K562 (cell line): ENCODE data around the gene B3GNT4. TPM values are rescaled to one million over a fixed set of nuclear protein-coding genes. Genes with fewer than 3 reads are reported as not detected.

ENCODE experiments used
- ATAC-seq: fragments of 200-7000 bp; cut with Tn5 transposase; 3 replicates; pipeline ENCODE4 v1.9.1; 2020; ENCODE audit warnings: moderate library complexity
- BruUV-seq: library from RNA; stranded (reverse); fragments of 400-500 nt; replicated peaks from 2 replicates; lab custom pipeline; 2021; lab: Mats Ljungman, UMichigan
- CTCF ChIA-PET: fragments of 300-600 bp; formaldehyde crosslinking; extraction: SDS; loops from one replicate; lab custom pipeline; 2021; ENCODE audit warnings: low intra/inter-chr PET ratio; lab: Yijun Ruan, JAX
- POLR2A ChIA-PET: fragments of 300-600, 350-650 bp; sonication (Branson Sonifier 250); formaldehyde crosslinking; extraction: SDS; loops from one replicate; lab custom pipeline; 2021; ENCODE audit warnings: antibody characterized with exemption, inconsistent platforms; lab: Yijun Ruan, JAX
- DNase-seq, 4 experiments: peaks; one replicate each; pipeline versions ENCODE4 v3.0.0 to v3.0.0-alpha.2; 2011 to 2018; ENCODE audit warnings: low spot score in 3 of 4, mixed read lengths in 3 of 4; ENCODE audit errors: extremely low read depth in 1 of 4
- FAIRE-seq: peaks from 2 replicates; lab custom pipeline; 2011; peaks lifted over from hg19 to GRCh38; lab: Jason Lieb, UNC
- H2AFZ ChIP-seq: 2 replicates; pipeline ENCODE4 v1.6.0; 2011; ENCODE audit warnings: low read depth, low read length, control low read depth, inconsistent platforms
- H3K27ac ChIP-seq: fragments of 200-600 bp; 3 replicates; pipeline ENCODE4 v1.8.0; 2011; ENCODE audit warnings: low read depth, mild to moderate bottlenecking, control low read depth, inconsistent platforms, low read length, moderate library complexity, mixed read lengths; ENCODE audit errors: extremely low read depth
- H3K27me3 ChIP-seq, 2 experiments: fragments of 300-600 bp in 1 of 2; 2 replicates in 1 of 2; 3 replicates in 1 of 2; pipeline versions ENCODE4 v1.6.0 to v1.8.0; 2011; ENCODE audit warnings: inconsistent platforms in 2 of 2, low read length in 2 of 2, mild to moderate bottlenecking in 1 of 2, mixed read lengths in 1 of 2, moderate library complexity in 1 of 2; ENCODE audit not compliant: control insufficient read depth in 2 of 2, insufficient read depth in 2 of 2
- H3K36me3 ChIP-seq: fragments of 300-600 bp; 3 replicates; pipeline ENCODE4 v1.8.0; 2011; ENCODE audit warnings: mild to moderate bottlenecking, low read length, inconsistent platforms; ENCODE audit not compliant: control insufficient read depth, insufficient read depth
- H3K4me1 ChIP-seq, 2 experiments: fragments of 200-600 bp in 1 of 2; replicated peaks in 1 of 2; 2 replicates in 1 of 2; 3 replicates in 1 of 2; pipeline versions ENCODE4 v1.5.1 to v1.8.0; 2011; ENCODE audit warnings: inconsistent platforms in 2 of 2, low read length in 2 of 2, mild to moderate bottlenecking in 1 of 2, mixed read lengths in 1 of 2, moderate library complexity in 1 of 2; ENCODE audit not compliant: control insufficient read depth in 2 of 2, insufficient read depth in 2 of 2
- H3K4me2 ChIP-seq: 2 replicates; pipeline ENCODE4 v1.6.1; 2011; ENCODE audit warnings: low read length, control low read depth, inconsistent platforms, mixed read lengths; ENCODE audit not compliant: insufficient read depth
- H3K4me3 ChIP-seq: fragments of 200-600 bp; sonication (generic), shearing (Covaris generic); 2 replicates; pipeline ENCODE4 v1.5.1; 2016; ENCODE audit warnings: control low read depth, inconsistent platforms
- H3K79me2 ChIP-seq: fragments of 200-600 bp; 3 replicates; pipeline ENCODE4 v1.8.0; 2011; ENCODE audit warnings: low read length, inconsistent platforms; ENCODE audit not compliant: control insufficient read depth, insufficient read depth
- H3K9ac ChIP-seq, 2 experiments: 2 replicates each; pipeline versions ENCODE4 v1.6.0 to v1.6.1; 2011; ENCODE audit warnings: low read depth in 2 of 2, low read length in 2 of 2, control low read depth in 1 of 2, inconsistent platforms in 1 of 2, mild to moderate bottlenecking in 1 of 2, mixed read lengths in 1 of 2; ENCODE audit not compliant: insufficient read depth in 1 of 2
- H3K9me1 ChIP-seq: one replicate; pipeline ENCODE4 v1.6.0; 2011; ENCODE audit warnings: inconsistent platforms, mild to moderate bottlenecking, low read length, moderate library complexity; ENCODE audit not compliant: control insufficient read depth, insufficient read depth
- H3K9me3 ChIP-seq: replicated peaks from 2 replicates; pipeline ENCODE4 v1.5.1; 2011; ENCODE audit warnings: low read depth, low read length, inconsistent platforms; ENCODE audit not compliant: control insufficient read depth, insufficient read depth
- H4K20me1 ChIP-seq: replicated peaks from 2 replicates; pipeline ENCODE4 v1.6.1; 2011; ENCODE audit warnings: low read length, inconsistent platforms, mixed read lengths; ENCODE audit not compliant: control insufficient read depth, insufficient read depth
- FOXJ2 ChIP-seq: fragments of 200-800 bp; sonication (Bioruptor generic); IDR thresholded peaks from 2 replicates; pipeline ENCODE4 v1.6.1; 2016; ENCODE audit warnings: missing genetic modification characterization, missing compliant biosample characterization
- GABPB2 ChIP-seq: fragments of 250-450 bp; sonication (Bioruptor Pico); conservative IDR thresholded peaks from 2 replicates; pipeline ENCODE4 v1.5.1; 2021; ENCODE audit warnings: mild to moderate bottlenecking
- HDAC3 ChIP-seq: fragments of 450-650 bp; IDR thresholded peaks from 2 replicates; pipeline ENCODE4 v1.6.1; 2018; ENCODE audit warnings: borderline replicate concordance, mild to moderate bottlenecking, moderate library complexity; ENCODE audit not compliant: partially characterized antibody
- MTA3 ChIP-seq: fragments of 450-650 bp; formaldehyde crosslinking; IDR thresholded peaks from 2 replicates; pipeline ENCODE4 v1.6.1; 2017; ENCODE audit warnings: mild to moderate bottlenecking, borderline replicate concordance
- MYBL2 ChIP-seq, 2 experiments: fragments of 450-650 bp in 1 of 2; sonication (generic) in 1 of 2; formaldehyde crosslinking in 1 of 2; IDR thresholded peaks; 2 replicates each; pipeline versions ENCODE4 v1.6.1 to v1.8.1; 2017 to 2022; ENCODE audit warnings: borderline replicate concordance in 1 of 2, inconsistent platforms in 1 of 2, low read depth in 1 of 2, mild to moderate bottlenecking in 1 of 2, missing genetic modification reagents in 1 of 2, moderate library complexity in 1 of 2
- NFYB ChIP-seq: IDR thresholded peaks from 2 replicates; pipeline ENCODE4 v1.6.1; 2011; ENCODE audit warnings: mild to moderate bottlenecking, moderate library complexity; ENCODE audit not compliant: insufficient read length; ENCODE audit errors: extremely low read depth
- RBM25 ChIP-seq: fragments of 200-400 bp; formaldehyde crosslinking; IDR thresholded peaks from 2 replicates; pipeline ENCODE4 v1.6.1; 2018; ENCODE audit warnings: low read length, low read depth, moderate library complexity; ENCODE audit not compliant: severe bottlenecking
- SETDB1 ChIP-seq: IDR thresholded peaks from one replicate; pipeline ENCODE4 v1.6.1; 2012; ENCODE audit warnings: low read length, control low read depth, inconsistent platforms
- ZNF766 ChIP-seq: fragments of 200-800 bp; sonication (Bioruptor generic); conservative IDR thresholded peaks from 2 replicates; pipeline ENCODE4 v1.6.1; 2016; ENCODE audit warnings: missing genetic modification characterization, missing compliant biosample characterization
- WGBS: fragments of 100-300 bp; shearing (Covaris generic); methylation state at CpG from one replicate; pipeline ENCODE4 v1.1.6; 2016; ENCODE audit warnings: low coverage, mixed read lengths; ENCODE audit not compliant: insufficient coverage; ENCODE audit errors: missing lambda C conversion rate; 5-methylcytosine and 5-hydroxymethylcytosine counted together
- in situ Hi-C: fragments of 300-500 bp; cut with MboI; formaldehyde crosslinking; loops from 4 replicates; pipeline ENCODE4 v1.15.0; 2018; ENCODE audit warnings: inconsistent platforms, mixed read lengths
- intact Hi-C: fragments of 100-400 bp; cut with micrococcal nuclease; formaldehyde crosslinking; loops from 2 replicates; pipeline ENCODE4 v1.14.2; 2022
- polyA plus RNA-seq, 8 experiments: library from polyadenylated mRNA; depleted of rRNA in 4 of 8; stranded (reverse) in 5 of 8; unstranded in 3 of 8; fragments of >200 nt; fragmentation: Nextera tagmentation in 2 of 8; fragmentation: Illumina TruSeq in 1 of 8; extraction: Ambion mirVana in 2 of 8; extraction: Trizol in 1 of 8; gene quantifications; 2 replicates each; pipeline versions ENCODE4 v1.2.1 to v1.2.3, GENCODE V29; 2011 to 2014; ENCODE audit warnings: inconsistent platforms in 1 of 8, missing spikeins in 1 of 8
- total RNA-seq, 7 experiments: library from RNA; depleted of rRNA in 6 of 7; stranded (reverse); fragments of >200 nt in 6 of 7; fragmentation: Illumina TruSeq in 2 of 7; extraction: Trizol in 2 of 7; gene quantifications; 2 replicates each; pipeline versions ENCODE4 v1.2.1 to v1.2.3, GENCODE V29; 2011 to 2021; ENCODE audit warnings: low replicate concordance in 1 of 7
- TF ChIP-seq, protein P1 (sequence below): fragments of 250-450 bp; sonication (Bioruptor Pico); IDR thresholded peaks from 2 replicates; pipeline ENCODE4 v1.5.0; 2020; ENCODE audit warnings: mild to moderate bottlenecking
- TF ChIP-seq, protein P2 (sequence below): fragments of 450-650 bp; IDR thresholded peaks from 2 replicates; pipeline ENCODE4 v1.6.1; 2016; ENCODE audit warnings: low read depth

The B3GNT4 gene
- total and polyA plus RNA-seq, 9 of the 15 experiments (the other 6 are each of a cell fraction or from before 2014, with no cell fraction given) = 0.17 to 3.2 (median 1.3) TPM

DNA sequence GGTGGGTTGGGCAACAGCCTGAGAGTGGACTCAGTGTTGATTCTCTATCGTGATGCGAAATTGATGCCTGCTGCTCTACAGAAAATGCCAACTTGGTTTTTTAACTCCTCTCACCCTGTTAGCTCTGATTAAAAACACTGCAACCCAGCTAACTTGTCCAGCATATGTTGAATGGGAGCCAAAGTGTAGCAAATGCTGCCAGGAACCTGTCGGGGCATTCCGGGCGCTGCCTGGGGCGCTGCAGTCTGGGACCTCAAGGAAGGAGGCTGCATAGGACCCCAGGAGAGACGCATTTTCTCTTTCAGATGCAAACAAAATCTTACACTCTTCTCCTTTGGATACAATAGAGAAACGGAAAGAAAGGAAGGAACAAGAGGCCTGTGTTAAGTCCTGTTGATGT, 3.9 kb downstream of the B3GNT4 start (continued):
- TF ChIP-seq SETDB1 (no peak), NFYB (no peak), MYBL2 (IDR thresholded peaks at IDR 0.05; ENCODE audit: low read depth) (no peak), MYBL2 (CRISPR knock-in tag; IDR thresholded peaks at IDR 0.05; ENCODE audit: borderline replicate concordance) (no peak), MTA3 (no peak), ZNF766 (no peak), HDAC3 (no peak)
- TF ChIP-seq, protein P1, sequence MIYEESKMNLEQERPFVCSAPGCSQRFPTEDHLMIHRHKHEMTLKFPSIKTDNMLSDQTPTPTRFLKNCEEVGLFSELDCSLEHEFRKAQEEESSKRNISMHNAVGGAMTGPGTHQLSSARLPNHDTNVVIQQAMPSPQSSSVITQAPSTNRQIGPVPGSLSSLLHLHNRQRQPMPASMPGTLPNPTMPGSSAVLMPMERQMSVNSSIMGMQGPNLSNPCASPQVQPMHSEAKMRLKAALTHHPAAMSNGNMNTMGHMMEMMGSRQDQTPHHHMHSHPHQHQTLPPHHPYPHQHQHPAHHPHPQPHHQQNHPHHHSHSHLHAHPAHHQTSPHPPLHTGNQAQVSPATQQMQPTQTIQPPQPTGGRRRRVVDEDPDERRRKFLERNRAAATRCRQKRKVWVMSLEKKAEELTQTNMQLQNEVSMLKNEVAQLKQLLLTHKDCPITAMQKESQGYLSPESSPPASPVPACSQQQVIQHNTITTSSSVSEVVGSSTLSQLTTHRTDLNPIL = no peak

DNA sequence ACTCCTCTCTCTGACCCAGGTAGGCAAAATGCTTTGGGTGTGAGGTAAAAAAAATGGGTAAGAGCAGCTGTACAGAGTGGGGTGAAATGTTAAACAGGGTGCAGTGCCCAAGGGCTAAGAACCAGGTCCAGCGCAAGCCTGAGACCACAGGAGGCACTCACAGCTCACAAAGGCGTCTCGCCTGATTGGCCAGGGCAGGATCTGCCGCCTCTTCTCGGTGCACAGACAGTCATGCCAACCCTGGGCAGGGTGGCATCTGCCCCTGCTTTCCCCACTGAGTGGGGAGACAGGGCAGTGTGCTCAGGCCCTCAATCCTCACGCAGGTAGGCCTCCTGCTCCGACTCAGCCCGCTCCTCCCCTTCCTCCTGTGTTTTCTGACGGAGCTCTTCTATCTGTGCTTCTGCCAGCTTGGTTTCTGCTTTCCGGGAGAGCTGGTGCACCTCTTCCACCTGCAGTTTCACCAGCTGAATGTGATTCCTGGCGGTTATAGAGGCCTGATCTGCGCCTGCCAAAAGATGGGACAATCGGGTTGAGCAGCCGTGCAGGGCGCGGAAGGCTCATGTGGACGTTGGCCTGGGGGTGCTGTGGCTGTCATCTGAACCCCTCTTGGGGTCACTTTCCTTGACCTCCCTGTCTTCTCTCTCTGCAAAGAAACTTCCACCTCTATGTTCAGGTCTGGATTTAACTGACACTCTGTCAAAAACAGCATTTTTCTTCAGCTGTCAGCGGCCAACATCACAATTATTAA, 4.7 kb downstream of the B3GNT4 start:
- no peak for FAIRE-seq
- Histone ChIP-seq H2AFZ (no peak overlapping the region), H3K4me1 (peaks cover 7 to 34% of the 10 kb centered on the region in 2 experiments; a peak in 3 of 5 replicates), H3K79me2 (no peaks in the 10 kb centered on the region), H3K9me1 (no peaks in the 10 kb centered on the region), H3K27me3 (no peaks in the 10 kb centered on the region), H3K36me3 (peaks cover 57% of the 10 kb centered on the region), H3K4me3 (no peak overlapping the region), H3K9ac (0 out of 4 replicates have a peak overlapping the region, but pooled peaks of 1 of the 2 experiments have one; percentile 10), H4K20me1 (no peaks in the 10 kb centered on the region; the same call in 1 of the 2 replicates), H3K4me2 (no peak overlapping the region), H3K9me3 (no peaks in the 10 kb centered on the region), H3K27ac (no peak overlapping the region)
- ChIA-PET POLR2A (interaction anchor here (0.6 to 11.2 kb wide), 2 partner anchors 14 to 347 kb away, joined by 3 to 149 read pairs; partner anchors contain the start of gene DIABLO), CTCF (no interaction called here)
- in situ Hi-C loops = no loop called here
- 91% methylated on average over 18 of the region's 18 CpGs for WGBS
- intact Hi-C loops = no loop called here
- no peak for DNase-seq
- ATAC-seq = no peak
- BruUV-seq = TSS peak; percentile 54
- TF ChIP-seq GABPB2 = no peak
- TF ChIP-seq, protein P2, sequence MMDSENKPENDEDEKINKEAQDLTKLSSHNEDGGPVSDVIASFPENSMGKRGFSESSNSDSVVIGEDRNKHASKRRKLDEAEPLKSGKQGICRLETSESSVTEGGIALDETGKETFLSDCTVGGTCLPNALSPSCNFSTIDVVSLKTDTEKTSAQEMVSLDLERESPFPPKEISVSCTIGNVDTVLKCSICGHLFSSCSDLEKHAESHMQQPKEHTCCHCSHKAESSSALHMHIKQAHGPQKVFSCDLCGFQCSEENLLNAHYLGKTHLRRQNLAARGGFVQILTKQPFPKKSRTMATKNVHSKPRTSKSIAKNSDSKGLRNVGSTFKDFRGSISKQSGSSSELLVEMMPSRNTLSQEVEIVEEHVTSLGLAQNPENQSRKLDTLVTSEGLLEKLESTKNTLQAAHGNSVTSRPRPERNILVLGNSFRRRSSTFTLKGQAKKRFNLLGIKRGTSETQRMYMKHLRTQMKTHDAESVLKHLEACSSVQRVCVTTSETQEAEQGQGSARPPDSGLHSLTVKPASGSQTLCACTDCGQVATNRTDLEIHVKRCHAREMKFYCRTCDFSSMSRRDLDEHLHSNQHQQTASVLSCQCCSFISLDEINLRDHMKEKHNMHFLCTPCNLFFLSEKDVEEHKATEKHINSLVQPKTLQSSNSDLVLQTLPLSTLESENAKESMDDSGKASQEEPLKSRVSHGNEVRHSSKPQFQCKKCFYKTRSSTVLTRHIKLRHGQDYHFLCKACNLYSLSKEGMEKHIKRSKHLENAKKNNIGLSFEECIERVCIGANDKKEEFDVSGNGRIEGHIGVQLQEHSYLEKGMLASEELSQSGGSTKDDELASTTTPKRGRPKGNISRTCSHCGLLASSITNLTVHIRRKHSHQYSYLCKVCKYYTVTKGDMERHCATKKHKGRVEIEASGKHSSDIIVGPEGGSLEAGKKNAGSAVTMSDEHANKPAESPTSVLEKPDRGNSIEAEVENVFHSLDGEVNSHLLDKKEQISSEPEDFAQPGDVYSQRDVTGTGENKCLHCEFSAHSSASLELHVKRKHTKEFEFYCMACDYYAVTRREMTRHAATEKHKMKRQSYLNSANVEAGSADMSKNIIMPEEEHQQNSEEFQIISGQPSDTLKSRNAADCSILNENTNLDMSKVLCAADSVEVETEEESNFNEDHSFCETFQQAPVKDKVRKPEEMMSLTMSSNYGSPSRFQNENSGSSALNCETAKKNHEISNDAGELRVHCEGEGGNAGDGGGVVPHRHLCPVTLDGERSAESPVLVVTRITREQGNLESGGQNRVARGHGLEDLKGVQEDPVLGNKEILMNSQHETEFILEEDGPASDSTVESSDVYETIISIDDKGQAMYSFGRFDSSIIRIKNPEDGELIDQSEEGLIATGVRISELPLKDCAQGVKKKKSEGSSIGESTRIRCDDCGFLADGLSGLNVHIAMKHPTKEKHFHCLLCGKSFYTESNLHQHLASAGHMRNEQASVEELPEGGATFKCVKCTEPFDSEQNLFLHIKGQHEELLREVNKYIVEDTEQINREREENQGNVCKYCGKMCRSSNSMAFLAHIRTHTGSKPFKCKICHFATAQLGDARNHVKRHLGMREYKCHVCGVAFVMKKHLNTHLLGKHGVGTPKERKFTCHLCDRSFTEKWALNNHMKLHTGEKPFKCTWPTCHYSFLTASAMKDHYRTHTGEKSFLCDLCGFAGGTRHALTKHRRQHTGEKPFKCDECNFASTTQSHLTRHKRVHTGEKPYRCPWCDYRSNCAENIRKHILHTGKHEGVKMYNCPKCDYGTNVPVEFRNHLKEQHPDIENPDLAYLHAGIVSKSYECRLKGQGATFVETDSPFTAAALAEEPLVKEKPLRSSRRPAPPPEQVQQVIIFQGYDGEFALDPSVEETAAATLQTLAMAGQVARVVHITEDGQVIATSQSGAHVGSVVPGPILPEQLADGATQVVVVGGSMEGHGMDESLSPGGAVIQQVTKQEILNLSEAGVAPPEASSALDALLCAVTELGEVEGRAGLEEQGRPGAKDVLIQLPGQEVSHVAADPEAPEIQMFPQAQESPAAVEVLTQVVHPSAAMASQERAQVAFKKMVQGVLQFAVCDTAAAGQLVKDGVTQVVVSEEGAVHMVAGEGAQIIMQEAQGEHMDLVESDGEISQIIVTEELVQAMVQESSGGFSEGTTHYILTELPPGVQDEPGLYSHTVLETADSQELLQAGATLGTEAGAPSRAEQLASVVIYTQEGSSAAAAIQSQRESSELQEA = no peak
- TF ChIP-seq FOXJ2 (tag) = no peak
- TF ChIP-seq RBM25 = no peak
